Activated CD4-positive, alpha-beta T cell treated with anti-CD3 and anti-CD28 coated beads for 4 hours (primary cell): ENCODE results near the gene RFX5.
"Not testable (repeated sequence)": the region's sequence is repeated elsewhere in the genome, so short reads cannot be mapped to it uniquely, and the experiment has no call there.

ENCODE experiments used
- DNase-seq, 2 donors: peaks; one replicate each; pipeline ENCODE4 v3.0.0-alpha.2; 2020

Gene RFX5

DNA sequence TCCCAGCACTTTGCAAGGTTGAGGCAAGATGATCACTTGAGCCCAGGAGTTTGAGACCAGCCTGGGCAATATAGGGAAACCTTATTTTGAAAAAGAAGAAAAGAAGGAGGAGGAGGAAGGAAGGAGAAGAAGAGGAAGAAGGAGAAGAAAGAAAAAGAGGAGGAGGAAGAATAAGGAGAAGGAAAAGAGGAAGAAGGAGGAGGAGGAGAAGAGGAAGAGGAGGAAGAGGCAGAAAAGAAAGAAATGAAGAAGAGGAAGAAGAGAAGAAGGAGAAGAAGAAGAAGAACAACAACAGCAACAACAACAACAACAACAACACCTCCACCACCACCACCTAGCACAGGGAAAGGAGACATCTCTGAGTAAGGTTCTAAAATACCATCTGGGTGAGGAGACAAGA lies 14.8 kb upstream of the RFX5 start:
- no peak for DNase-seq

DNA sequence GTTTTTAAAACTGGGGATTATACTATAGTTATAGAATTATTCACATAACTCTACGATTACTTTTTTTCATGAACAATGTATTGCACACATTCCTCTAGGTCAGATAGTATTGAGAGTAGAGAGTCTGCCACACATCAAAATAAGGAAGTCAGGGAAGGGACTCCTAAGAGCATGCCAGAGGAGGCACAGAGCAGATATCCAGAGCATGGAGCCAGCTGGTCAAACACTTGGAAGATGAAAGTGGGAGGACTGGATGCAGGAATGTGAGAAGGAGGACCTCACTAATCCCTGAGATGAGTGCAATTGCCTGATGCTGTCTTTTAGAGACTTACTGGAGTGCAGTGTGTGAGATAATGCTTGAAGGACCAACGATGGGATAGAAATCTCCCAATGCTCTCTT lies 9.6 kb upstream of the RFX5 start:
- no peak for DNase-seq

DNA sequence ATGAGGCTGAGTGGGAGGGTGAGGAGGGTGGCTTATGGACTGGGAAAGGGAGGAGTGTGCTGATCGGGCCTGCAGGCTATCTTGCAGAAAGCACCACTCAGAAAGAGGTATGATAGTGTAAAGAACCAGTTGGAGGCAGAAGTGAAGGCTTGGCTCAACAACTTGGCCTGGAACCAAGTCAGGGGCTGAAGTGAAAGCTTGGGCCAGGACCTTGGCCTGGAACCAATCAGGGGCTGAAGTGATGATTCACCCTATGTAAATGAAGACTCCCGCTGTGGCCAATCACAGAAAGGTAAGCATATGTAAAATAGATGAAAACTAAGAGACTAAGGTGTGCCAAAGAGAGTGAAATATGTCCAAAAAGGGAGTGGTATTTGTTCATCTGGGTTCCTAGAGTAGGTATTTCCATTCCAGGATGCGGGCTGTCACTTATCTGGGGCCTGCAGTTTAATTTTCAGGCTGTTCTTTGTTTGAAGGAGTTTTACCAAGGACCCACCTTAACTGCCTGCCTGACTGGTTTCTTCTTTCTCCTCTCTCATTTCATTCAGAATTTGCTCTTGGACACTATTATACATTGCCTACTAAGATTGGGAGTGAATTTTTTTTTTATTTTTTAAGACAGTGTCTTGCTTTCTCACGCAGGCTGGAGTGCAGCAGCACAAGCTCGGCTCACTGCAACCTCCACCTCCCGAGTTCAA lies 5.1 kb upstream of the RFX5 start:
- no peak for DNase-seq

DNA sequence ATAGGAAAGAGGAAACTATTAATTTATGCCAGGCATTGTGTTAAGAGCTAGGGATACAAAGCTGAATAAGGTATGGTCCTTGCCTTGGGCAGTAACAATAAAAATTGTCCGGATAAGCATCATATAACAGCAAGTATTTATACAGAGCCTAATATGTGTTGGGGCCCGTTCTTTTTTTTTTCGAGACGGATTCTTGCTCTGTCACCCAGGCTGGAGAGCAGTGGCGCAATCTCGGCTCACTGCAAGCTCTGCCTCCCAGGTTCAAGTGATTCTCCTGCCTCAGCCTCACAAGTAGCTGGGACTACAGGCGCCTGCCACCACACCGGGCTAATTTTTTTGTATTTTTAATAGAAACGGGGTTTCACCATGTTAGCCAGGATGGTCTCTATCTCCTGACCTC lies 3.3 kb upstream of the RFX5 start:
- DNase-seq: not testable (repeated sequence)

DNA sequence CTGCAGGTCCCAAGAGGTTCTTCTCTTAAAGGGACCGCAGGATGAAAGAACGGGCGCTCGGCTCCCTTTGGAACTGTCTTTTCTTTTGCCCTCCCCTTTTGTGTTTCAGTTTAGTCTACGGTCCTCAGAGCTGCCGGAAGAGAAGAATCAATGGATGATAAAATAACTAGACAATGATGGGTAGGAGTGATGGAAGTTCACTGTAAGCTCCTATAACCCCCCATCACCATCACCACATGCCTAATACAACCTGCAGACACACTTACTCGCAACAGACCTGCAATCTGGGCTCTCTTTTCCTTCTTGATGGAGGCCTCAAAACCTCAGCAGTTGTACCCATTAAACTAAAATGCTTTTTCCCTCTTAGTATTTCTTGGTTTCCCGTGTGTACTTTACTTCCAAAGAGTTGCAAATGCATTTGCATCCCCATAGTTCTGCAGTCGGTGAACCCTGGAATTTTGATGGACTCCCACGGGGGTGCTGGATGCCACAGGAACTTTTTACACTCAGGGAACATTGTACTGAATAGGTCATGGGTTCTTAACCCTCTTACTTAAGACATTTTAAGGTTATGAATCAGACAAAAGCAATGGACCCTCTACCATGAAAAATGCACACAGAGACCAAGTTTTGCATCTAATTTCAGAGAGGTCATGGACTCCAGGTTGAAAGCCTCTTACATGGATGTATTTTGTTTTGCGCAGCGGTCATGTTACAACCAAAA lies 633 bp upstream of the RFX5 start:
- DNase-seq: no peak

DNA sequence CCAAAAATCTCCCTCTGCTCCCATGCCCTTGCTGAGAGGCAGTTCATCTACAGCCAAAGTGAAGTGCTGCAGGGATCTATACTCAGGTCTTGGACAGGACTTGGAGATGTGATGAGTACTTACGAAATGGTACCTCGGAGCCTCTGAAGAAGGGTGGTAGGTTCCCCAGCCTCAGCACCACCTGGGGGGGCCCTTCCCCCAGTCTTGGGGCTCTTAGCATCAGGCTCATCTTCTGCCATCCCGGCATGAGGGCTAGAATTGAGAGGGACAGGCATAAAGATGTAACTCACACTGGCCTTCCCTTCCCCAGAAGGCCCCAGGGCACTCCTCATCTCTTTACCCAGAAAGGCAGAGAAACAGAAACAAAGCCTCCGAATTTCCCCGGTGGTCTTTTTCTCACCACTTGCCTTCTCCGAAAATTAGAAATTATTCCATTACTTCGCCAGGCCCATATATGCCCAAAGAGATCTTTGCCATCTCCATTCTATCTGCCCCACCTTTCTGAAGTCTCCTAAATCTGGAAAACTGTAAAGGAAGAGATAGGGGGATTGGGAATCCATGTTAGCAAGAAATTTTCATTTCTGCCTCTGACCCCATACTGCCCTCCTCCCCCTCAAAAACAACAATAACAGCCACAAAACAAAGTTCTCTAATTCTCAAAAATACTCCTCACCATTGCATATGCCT lies 827 bp downstream of the RFX5 start:
- DNase-seq: no peak

DNA sequence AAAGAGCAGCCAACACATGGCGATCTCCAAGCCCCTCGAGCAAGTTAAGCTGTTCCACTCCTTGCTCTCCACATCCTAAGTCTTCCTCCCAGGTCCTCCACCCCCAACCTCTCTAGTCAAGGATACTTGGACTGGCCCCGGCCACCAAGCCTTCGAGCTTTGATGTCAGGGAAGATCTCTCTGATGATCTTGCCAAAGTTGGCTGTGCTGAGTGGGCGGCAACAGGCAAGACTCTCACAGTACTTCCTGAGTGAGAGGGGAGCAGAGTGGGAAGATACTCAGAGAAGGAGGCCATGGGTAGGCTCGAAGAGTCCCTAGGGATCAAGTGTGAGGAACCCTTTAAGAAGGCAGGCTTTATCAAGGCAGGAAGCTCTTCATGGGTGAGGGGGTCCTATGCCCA lies 2.8 kb downstream of the RFX5 start:
- DNase-seq: no peak

DNA sequence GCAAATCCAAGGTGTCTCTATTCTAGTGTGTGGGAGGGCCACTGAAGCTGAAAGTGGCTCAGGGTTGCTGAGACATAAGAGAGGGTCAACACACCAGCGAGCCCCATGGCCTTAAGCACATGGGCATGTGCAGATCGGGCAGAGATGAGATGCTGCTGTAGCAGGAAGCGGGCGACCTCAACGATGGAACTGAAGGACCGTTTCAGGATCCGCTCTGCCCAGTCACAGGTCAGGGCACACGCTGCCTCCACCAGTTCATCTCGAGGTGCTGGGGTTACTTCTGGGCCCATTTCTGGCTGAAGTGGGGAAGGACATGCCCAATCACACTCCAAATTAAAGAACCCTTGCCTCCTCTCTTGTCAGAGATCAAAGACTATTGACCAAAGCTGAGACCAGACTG lies 3.5 kb downstream of the RFX5 start:
- DNase-seq: no peak

DNA sequence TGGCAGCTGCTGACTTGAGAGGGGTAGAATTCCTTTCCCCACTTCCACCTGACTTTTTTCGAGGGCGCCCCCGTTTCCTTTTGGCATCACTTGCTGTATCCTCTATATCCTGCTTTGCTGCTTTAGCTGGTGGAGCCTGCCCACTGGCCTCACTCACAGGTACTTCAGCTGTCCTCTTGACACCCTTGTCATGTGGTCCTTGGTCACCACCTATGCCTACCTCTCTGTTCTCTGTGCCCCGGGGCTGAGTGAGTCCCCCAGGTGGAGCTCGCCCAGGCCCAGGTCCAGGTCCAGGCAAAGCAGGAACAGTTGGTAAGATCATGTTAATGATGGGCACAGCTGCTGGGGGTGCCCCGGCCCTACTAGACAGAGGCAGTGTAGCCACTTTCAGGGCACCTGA lies 4.5 kb downstream of the RFX5 start:
- DNase-seq: no peak

DNA sequence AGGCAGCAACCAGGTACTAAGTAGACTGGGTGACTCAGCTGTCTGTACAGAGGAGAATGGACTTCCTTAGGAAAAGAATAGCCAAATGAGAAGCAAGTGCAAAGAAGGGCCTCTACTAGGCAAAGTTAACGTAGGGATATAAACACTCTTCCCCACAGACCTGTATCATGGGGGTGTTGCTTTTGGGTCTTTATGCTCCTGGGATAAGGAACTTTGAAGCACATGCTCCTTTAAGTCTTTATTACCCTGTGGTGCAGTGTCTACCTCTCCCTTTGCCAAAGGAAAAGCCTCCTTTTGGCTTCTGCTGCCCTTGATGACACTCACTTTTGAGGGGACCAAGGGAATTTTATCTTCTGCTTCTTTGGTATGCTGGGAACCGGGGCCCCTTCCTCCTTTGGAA lies 5.0 kb downstream of the RFX5 start:
- DNase-seq: no peak

DNA sequence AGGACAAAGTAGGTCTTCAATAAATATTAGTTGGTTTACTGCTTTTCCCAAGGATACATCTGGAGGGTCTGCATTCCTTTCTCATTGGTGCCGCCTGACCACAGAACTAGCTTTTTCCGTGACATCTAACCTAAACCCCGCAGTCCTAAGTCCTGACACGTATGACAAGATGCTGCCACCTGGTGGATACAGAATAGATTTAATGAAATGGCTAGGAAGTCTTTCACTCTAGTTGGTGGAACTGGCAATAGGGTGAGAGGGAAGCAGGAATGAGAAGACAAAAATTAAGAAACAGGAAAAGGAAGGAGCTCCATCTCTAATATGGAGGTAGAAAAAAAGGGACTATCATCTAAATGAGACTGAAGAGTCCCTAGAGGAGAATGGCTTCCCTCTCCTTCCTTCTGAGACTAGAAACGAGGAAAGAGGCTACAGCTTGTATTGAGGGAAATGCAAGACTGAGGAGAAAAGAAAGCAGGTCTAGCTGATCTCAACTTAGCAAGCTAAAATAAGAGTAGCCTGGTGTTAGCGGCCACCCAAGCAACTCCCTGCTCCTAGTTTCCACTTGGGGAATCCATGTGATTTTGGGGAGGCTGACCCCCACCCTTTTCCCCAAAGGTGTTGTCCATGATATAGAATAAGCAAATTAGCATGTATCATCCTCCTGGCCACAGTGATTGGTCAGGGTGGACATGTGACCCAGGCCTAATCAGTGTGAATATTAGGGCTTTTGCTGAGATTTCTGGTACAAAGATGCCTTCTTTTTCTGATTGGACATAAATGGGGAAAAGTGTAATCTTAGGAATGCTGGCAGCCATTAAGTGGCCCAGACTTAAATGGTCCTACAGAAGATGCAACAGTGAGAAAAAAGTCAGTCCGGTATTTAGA lies 5.9 kb downstream of the RFX5 start:
- DNase-seq: peak; percentile 60 to 63

DNA sequence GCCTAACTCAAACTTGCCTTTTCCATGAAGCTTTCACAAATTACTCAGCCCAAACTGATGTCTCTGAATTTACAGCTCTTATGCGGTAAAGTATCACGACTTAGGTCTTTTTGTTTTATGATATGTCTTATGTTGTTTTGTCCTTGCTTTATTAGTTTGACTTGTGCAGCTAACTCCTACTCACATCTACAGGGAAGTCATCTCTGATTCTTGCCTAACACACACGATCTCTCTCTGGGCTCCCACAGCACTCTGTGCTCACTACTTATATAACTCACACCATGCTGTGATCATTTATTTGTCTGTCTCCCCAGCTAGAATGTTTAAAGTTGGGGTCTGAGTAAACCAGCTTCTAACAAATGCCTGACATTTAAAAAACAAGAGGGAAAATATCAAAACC lies 10.5 kb downstream of the RFX5 start:
- no peak for DNase-seq

DNA sequence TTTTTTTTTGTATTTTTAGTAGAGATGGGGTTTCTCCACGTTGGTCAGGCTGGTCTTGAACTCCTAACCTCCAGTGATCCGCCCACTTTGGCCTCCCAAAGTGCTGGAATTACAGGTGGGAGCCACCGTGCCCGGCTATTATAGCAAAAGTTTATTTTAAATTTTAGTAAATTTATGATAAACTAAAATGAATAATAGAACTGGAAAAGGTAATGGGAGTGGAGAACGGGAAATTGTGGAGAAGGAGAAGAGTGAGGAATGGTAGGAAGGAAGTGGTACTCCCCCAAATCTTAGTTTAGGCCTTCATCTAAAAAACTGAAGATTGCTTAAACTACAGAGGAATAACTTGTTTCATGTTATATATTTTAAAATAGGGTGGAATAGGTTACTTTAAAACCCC lies 12.2 kb downstream of the RFX5 start:
- no peak for DNase-seq

DNA sequence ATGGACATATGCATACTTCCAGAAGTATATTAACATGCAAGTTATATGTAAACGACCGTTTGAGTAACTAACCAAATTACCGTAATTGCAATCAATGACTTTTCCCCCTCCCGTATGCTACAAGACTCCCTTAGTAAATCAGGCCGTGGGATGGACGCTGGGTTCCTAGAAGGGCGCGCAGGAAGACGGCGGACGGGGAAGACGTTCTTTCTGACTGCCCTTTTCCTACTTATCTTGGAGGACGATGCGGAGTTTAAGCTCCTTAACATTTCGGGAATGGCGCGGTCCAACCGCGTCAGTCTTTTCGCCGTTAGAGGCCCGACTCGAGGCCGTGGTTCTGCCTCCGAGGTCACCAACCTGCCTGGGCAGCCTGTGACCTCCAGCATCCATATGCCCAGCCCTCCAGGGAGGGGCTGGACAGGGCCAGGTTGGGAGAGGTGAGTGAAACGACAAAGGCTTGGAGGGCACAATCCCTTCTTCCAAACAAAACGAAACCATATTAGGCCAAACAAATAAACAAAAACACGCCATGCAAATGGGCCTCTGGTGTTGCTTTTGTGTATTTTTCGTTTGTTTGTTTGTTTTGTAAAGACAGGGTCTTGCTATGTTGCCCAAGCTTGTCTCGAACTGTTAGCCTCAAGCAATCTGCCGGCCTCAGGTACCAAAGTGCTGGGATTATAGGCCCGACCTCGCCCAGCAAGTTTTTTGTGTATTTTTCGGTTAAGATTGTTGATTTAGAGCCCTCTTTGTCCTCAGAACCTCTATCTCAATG lies 19.0 kb downstream of the RFX5 start:
- no peak for DNase-seq

DNA sequence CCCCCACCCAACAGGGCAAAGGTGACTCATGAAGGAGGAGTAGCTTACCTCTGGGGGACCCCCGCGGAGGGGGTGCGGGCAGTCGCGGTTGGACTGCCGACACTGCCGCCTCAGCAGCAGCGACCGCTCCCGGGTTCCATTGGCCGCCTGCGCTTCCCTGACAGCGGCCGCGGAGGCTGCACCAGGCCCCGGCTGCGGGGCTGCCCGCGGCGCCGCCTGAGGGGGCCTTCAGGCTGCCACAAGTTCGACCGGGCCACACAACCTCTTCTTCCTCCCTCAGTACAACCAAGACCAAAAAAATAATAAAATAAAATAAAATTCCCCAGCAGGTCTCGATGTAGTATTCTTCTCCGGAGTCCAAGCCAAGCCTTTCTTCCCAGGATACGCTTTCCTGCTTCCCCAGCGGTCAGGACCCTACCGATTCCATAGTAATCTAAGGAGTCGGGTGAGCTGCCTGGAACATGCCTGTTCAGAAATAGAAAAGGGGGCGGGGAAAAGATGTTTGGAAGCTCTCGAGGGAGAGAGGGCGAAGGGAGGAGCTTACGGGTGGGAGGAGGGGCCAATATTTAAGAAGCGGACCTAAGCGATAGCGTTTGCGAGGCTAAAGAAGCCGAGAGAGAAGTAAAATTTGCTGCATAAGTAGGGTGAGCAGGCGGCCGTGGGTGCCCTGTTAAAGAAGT lies 19.7 kb downstream of the RFX5 start, which contains the start of gene PI4KB:
Gene PI4KB, minus strand, starts transcription at position 194 of the 680 bp plus-strand sequence. CDS start 10,935 bp downstream, outside the sequence.
- DNase-seq: peak; percentile 83 to 89

DNA sequence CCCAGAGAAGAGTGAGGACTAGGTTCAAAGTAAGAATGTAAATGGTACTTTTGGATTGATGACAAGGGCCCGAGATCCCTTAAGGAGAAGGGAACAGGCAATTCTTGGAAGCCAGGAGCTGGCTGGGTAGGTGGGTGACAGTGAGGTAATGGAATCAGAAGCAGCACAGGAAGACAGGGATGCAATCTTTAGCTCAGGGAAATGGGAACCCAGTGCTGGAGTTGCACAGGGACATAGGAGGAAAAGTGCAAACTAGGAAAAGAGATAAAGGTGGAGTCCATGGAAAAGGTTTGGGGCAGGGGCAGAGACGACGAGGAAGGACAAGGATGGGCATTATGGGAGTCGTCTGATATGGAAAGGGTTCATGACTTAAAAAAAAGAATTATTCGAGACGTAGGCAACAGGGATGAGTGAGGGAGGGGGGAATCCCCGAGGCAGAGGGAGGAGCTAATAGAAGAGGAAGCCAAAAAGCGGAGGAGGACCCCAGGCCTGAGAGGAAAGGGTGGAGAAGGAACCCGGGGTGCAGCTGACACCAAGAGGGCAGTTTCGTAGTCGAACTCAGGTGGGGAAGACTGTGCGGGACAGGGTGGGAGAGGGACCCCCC lies 20.3 kb downstream of the RFX5 start:
- DNase-seq: peak; percentile 66 to 67

DNA sequence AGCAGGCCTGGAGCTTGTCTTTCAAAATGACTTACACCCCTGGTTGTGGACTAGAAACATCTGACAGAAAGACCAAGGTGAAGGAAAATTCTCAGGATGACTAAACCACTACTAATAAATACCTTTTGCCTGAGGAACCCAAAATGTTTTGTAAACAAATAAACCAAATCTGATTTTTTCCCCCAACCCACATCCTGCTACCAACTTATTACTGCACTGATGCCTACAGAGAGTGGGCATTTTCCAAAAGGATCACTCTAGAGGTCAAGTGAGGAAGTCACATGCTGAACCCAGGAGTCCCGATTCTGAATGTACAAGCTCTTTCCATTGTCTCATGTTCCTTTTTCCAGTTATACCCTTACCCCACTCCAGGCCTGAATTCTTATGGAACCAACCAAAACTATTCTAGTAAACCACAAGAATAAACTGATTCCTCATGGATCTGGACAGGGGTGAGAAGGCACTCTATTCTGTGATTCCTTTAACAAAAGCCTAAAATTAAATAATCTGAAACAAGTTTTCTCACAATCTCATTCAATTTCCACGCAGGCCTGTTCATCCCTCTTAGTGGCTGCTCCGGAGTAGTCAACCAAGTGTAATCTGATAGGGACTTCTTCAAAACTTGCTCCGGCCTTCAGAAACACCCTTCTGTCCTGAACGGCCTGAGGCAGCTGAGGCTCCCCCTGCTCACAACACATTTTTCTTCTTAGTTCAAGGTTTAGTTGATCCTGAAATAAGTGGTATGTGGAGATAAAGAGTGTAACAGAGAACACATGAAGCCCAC lies 21.2 kb downstream of the RFX5 start:
- DNase-seq: no peak

DNA sequence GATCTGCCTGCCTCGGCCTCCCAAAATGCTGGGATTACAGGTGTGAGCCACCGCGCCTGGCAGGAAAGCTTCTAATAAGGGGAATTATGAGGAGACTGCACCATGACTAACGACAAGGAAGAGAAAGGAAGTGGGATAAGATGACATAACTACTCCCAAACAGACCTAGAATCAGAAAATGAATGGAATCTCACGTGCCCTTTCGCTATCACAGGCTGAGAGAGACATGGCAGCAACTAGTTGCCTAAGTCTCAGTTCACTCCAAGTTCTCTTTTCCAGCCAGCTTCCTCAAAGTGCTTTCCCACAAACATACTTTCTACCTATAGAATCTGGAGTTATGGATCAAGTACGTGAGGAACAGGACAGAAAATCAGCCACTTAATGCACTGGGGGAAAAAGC lies 21.8 kb downstream of the RFX5 start:
- no peak for DNase-seq

DNA sequence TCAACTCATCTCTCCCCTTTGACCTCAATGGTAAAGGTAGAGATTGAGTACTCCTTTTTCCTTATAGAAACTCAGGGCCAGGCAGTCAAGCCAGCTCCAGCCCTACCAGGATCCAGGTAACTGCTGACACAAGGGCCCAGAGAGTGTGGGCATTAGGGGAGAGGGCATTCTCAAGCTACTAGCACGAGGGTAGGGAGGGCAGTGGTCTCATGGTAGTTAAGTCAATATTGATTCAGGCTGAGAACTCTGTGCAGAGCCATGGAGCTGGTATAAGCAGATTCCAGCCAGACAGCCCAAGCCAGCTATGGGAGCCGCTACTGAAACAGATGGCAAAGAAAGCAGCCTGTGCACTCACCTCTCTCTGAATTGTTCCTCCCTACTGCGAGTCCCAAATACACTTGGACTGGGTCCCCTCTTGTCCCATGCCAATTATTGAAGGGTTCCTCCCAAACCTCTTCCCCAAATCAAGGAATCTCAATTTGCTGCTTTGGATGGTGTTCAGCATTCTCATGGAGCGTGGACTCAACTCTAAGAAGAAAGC lies 22.6 kb downstream of the RFX5 start:
- DNase-seq: no peak

DNA sequence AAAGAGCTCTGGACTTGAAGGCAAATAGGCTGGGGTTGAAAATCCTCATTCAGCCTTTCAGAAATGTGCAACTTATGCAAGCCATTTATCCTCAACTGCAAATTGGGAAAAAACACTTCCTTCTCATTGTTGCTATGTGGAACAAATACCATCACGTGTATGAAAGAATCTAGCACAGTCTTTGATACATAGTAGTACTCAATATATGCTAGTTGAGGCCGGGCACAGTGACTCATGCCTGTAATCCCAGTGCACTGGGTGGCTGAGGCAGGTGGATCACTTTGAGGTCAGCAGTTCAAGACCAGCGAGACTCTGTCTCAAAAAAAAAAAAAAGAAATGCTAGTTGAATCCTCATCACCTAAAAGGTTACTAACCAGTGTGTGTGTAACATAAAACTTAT lies 28.1 kb downstream of the RFX5 start:
- no peak for DNase-seq
